Gastrocnemius medialis (tissue), 4 donors: Measurements from ENCODE around the gene GNAI2.

Source experiments
- POLR2A ChIP-seq, 2 donors: fragments of 450-650 bp; IDR thresholded peaks; one replicate each; pipeline ENCODE4 v1.6.1; 2017; ENCODE audit warnings: antibody characterized with exemption in 2 of 2, mild to moderate bottlenecking in 2 of 2, moderate library complexity in 2 of 2
- TF ChIP-seq, protein P1 (sequence below), 5 experiments: fragments of 450-650 bp in 3 of 5; fragments of 200-600 bp in 2 of 5; sonication (generic) in 2 of 5; IDR thresholded peaks in 4 of 5; conservative IDR thresholded peaks in 1 of 5; 1 replicate in 4 of 5; 2 replicates in 1 of 5; pipeline ENCODE4 v1.5.1; 2016 to 2019; ENCODE audit warnings: antibody characterized with exemption in 5 of 5, mild to moderate bottlenecking in 3 of 5, moderate library complexity in 3 of 5

DNA sequence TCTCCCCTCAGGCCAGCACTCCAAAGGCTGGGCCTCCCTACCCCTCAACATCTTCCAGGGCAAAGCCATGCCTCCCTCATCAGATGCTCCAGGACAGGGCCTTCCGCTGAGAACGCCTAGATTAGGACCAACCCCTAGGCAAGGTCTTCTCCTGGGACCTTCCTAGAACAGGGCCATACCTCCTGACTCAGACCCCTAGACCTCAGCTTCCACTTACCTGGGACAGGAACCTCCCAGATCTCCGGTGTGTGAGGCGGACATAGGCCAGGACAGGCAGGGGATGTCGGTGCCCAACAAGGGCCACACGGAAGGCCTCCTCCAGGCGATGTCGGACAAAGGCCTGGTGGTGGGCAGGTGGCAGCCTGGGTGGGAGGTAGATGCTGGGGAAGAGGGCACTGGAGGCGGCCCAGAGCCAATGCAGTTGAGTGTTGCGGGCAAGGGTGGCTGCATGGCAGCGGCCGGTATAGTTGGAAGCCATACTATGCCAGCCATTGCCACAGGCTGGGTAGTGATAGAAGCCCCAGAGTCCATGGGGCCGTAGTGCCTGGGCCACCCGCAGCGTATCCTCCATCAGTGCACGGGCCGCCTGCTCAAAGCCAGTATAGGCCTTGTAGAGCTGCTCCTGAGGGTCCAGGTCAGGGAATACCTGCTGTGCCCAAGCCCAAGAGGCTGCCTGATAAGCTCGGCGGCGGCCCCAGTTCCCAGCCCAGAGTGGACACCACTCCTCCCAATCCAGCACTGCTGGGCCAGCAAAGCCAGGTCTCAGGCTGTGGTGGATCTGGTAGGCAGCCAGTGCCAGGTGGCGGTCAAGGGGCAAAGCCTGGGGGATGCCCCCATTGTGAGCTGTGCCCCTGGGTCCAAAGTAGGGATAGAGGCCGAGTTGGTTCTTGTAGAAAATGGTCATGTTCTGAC, 58.7 kb downstream of the GNAI2 start:
- TF ChIP-seq POLR2A (IDR thresholded peaks at IDR 0.05) = no peak
- TF ChIP-seq, protein P1, sequence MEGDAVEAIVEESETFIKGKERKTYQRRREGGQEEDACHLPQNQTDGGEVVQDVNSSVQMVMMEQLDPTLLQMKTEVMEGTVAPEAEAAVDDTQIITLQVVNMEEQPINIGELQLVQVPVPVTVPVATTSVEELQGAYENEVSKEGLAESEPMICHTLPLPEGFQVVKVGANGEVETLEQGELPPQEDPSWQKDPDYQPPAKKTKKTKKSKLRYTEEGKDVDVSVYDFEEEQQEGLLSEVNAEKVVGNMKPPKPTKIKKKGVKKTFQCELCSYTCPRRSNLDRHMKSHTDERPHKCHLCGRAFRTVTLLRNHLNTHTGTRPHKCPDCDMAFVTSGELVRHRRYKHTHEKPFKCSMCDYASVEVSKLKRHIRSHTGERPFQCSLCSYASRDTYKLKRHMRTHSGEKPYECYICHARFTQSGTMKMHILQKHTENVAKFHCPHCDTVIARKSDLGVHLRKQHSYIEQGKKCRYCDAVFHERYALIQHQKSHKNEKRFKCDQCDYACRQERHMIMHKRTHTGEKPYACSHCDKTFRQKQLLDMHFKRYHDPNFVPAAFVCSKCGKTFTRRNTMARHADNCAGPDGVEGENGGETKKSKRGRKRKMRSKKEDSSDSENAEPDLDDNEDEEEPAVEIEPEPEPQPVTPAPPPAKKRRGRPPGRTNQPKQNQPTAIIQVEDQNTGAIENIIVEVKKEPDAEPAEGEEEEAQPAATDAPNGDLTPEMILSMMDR (IDR thresholded peaks at IDR 0.05 in 4 of 5, conservative IDR thresholded peaks at IDR 0.05 in 1 of 5) = no peak
